CD4-positive, alpha-beta T cell (primary cell): ENCODE results near the gene ZNF516. TPM values are rescaled to one million over a fixed set of nuclear protein-coding genes. Genes with fewer than 3 reads are reported as not detected.
"Not testable (repeated sequence)": the region's sequence is repeated elsewhere in the genome, so short reads cannot be mapped to it uniquely, and the experiment has no call there.

ENCODE experiments used
- ATAC-seq: fragments of 200-7000 bp; cut with Tn5 transposase; one replicate; pipeline ENCODE4 v1.10.0; 2022; ENCODE audit warnings: mild to moderate bottlenecking; ENCODE audit not compliant: poor library complexity
- CTCF ChIA-PET: fragments of 350-600 bp; sonication (Branson Sonifier 250); formaldehyde crosslinking; loops from one replicate; lab custom pipeline; 2021; ENCODE audit warnings: antibody characterized with exemption, inconsistent platforms; lab: Charles Lee
- POLR2A ChIA-PET: fragments of 350-600 bp; sonication (Branson Sonifier 250); formaldehyde crosslinking; loops from one replicate; lab custom pipeline; 2021; ENCODE audit warnings: antibody characterized with exemption, inconsistent platforms; lab: Charles Lee
- DNase-seq, 14 experiments: peaks; one replicate each; pipeline ENCODE4 v3.0.0-alpha.2; 2013 to 2020; ENCODE audit warnings: mixed read lengths in 2 of 14
- H3K27ac ChIP-seq, 2 donors: one replicate each; pipeline versions ENCODE4 v1.5.1 to v1.7.0; 2013; ENCODE audit warnings: low read length in 2 of 2, low read depth in 1 of 2, mild to moderate bottlenecking in 1 of 2
- H3K27me3 ChIP-seq, 2 experiments: 1 replicate in 1 of 2; 2 replicates in 1 of 2; pipeline versions ENCODE4 v1.6.1 to v1.7.0; 2013; ENCODE audit warnings: low read length in 2 of 2, control low read depth in 1 of 2, mild to moderate bottlenecking in 1 of 2, moderate library complexity in 1 of 2; ENCODE audit not compliant: insufficient read depth in 2 of 2, control insufficient read depth in 1 of 2
- H3K36me3 ChIP-seq: one replicate; pipeline ENCODE4 v1.6.1; 2013; ENCODE audit warnings: low read length, control low read depth; ENCODE audit not compliant: insufficient read depth
- H3K4me1 ChIP-seq: one replicate; pipeline ENCODE4 v1.6.1; 2013; ENCODE audit warnings: low read length, control low read depth; ENCODE audit not compliant: insufficient read depth
- H3K4me3 ChIP-seq: one replicate; pipeline ENCODE4 v1.5.1; 2013; ENCODE audit warnings: mild to moderate bottlenecking, low read length, moderate library complexity
- H3K9me3 ChIP-seq, 2 experiments: 1 replicate in 1 of 2; 2 replicates in 1 of 2; pipeline versions ENCODE4 v1.6.1 to v1.7.0; 2013; ENCODE audit warnings: low read length in 2 of 2, mild to moderate bottlenecking in 2 of 2, control low read depth in 1 of 2, moderate library complexity in 1 of 2; ENCODE audit not compliant: control insufficient read depth in 1 of 2, insufficient read depth in 1 of 2
- H3K27ac Mint-ChIP-seq: one replicate; pipeline ENCODE4 v1.8.0; 2020; ENCODE audit warnings: mixed read lengths
- H3K27me3 Mint-ChIP-seq: one replicate; pipeline ENCODE4 v1.8.0; 2021; ENCODE audit warnings: mixed read lengths
- H3K36me3 Mint-ChIP-seq: one replicate; pipeline ENCODE4 v1.8.0; 2021; ENCODE audit warnings: low read depth, mixed read lengths
- H3K4me1 Mint-ChIP-seq: one replicate; pipeline ENCODE4 v1.8.0; 2021; ENCODE audit warnings: low read depth, mixed read lengths
- H3K4me3 Mint-ChIP-seq: one replicate; pipeline ENCODE4 v1.8.0; 2020; ENCODE audit warnings: mild to moderate bottlenecking, mixed read lengths
- H3K9me3 Mint-ChIP-seq: one replicate; pipeline ENCODE4 v1.8.0; 2020; ENCODE audit warnings: mixed read lengths
- CTCF ChIP-seq: fragments of 200-600 bp; IDR thresholded peaks from one replicate; pipeline ENCODE4 v1.8.0; 2022; ENCODE audit warnings: antibody characterized with exemption, mild to moderate bottlenecking
- intact Hi-C, 2 experiments: fragments of 100-400 bp; cut with DNase I in 1 of 2; cut with micrococcal nuclease in 1 of 2; formaldehyde crosslinking; loops; one replicate each; pipeline versions ENCODE4 v1.15.1 to v1.9.0; 2023 to 2025; cut with DNase I, micrococcal nuclease
- total RNA-seq, 174 experiments: library from RNA in 2 of 174; stranded (reverse) in 2 of 174; gene quantifications; one replicate each; pipeline ENCODE4 v1.2.3 and lab custom pipeline; 2021 to 2026

The ZNF516 gene
- total RNA-seq, 2 experiments from 2014 or later = 22.4 to 29.3 TPM

- Histone ChIP-seq H3K36me3 (no peaks in the 10 kb centered on the region), H3K4me3 (no peak overlapping the region), H3K9me3 (no peaks in the 10 kb centered on the region), H3K27me3 (no peaks in the 10 kb centered on the region), H3K4me1 (no peaks in the 10 kb centered on the region), H3K27ac (no peak overlapping the region)
- Mint-ChIP-seq H3K27ac (no peak overlapping the region), H3K27me3 (no peaks in the 10 kb centered on the region), H3K4me3 (no peak overlapping the region), H3K9me3 (no peaks in the 10 kb centered on the region), H3K4me1 (peaks cover 49% of the 10 kb centered on the region), H3K36me3 (no peaks in the 10 kb centered on the region)
- TF ChIP-seq CTCF = no peak
- DNase-seq = no peak
- CTCF ChIA-PET = no interaction called here
- ATAC-seq = no peak
- intact Hi-C loops = no loop called here
- POLR2A ChIA-PET = no interaction called here
These were observed 20.2 kb downstream of the ZNF516 start for GRCh38 chr18:76474824-76475223.

- peaks cover 55% of the 10 kb centered on the region for H3K4me1 Mint-ChIP-seq
- ATAC-seq, H3K27ac ChIP-seq, H3K27ac Mint-ChIP-seq, DNase-seq, POLR2A ChIA-PET, H3K4me1 ChIP-seq, H3K9me3 ChIP-seq, H3K4me3 ChIP-seq, H3K27me3 Mint-ChIP-seq, H3K36me3 Mint-ChIP-seq, H3K4me3 Mint-ChIP-seq, H3K27me3 ChIP-seq, intact Hi-C loops, H3K36me3 ChIP-seq, CTCF ChIA-PET, H3K9me3 Mint-ChIP-seq: not testable (repeated sequence)
These were observed 21.5 kb downstream of the ZNF516 start for GRCh38 chr18:76473521-76473920.

GRCh38 chr18:76472829-76473228, 22.2 kb downstream of the ZNF516 start:
- Histone ChIP-seq H3K4me3 (no peak overlapping the region), H3K36me3 (no peaks in the 10 kb centered on the region), H3K4me1 (peaks cover 7% of the 10 kb centered on the region), H3K27me3 (no peaks in the 10 kb centered on the region), H3K27ac (no peak overlapping the region), H3K9me3 (no peaks in the 10 kb centered on the region)
- H3K27me3 Mint-ChIP-seq = no peaks in the 10 kb centered on the region
- H3K27ac Mint-ChIP-seq = no peak overlapping the region
- no peaks in the 10 kb centered on the region for H3K36me3 Mint-ChIP-seq
- no peak for TF ChIP-seq CTCF
- intact Hi-C loops = no loop called here
- CTCF ChIA-PET = no interaction called here
- H3K9me3 Mint-ChIP-seq = no peaks in the 10 kb centered on the region
- ATAC-seq (no peak), DNase-seq (no peak)
- H3K4me3 Mint-ChIP-seq = no peak overlapping the region
- H3K4me1 Mint-ChIP-seq = peaks cover 57% of the 10 kb centered on the region
- POLR2A ChIA-PET = no interaction called here

- no peak for TF ChIP-seq CTCF
- CTCF ChIA-PET = interaction anchor here (0.6 kb wide), 1 partner anchor 46 kb away, joined by 3 read pairs; no protein-coding TSS in a partner anchor
- no peak for DNase-seq
- POLR2A ChIA-PET = no interaction called here
- Mint-ChIP-seq H3K36me3 (no peaks in the 10 kb centered on the region), H3K27ac (no peak overlapping the region), H3K27me3 (no peaks in the 10 kb centered on the region), H3K4me3 (no peak overlapping the region), H3K4me1 (peaks cover 54% of the 10 kb centered on the region), H3K9me3 (no peaks in the 10 kb centered on the region)
- Histone ChIP-seq H3K4me3 (no peak overlapping the region), H3K27me3 (no peaks in the 10 kb centered on the region), H3K4me1 (peaks cover 18% of the 10 kb centered on the region), H3K27ac (no peak overlapping the region), H3K36me3 (no peaks in the 10 kb centered on the region), H3K9me3 (peaks cover 0 to under 1% of the 10 kb centered on the region in 2 experiments)
- ATAC-seq = no peak
- intact Hi-C loops = no loop called here
These were observed 23.4 kb downstream of the ZNF516 start for GRCh38 chr18:76471593-76471992.
